ENCODE results near the gene DMD. TPM values are rescaled to one million over a fixed set of nuclear protein-coding genes. Genes with fewer than 3 reads are reported as not detected.

Gene DMD
- total RNA-seq, 3 donors from 2014 or later (not counting 1 experiment from before 2014, with no cell fraction given): not detected

DNA sequence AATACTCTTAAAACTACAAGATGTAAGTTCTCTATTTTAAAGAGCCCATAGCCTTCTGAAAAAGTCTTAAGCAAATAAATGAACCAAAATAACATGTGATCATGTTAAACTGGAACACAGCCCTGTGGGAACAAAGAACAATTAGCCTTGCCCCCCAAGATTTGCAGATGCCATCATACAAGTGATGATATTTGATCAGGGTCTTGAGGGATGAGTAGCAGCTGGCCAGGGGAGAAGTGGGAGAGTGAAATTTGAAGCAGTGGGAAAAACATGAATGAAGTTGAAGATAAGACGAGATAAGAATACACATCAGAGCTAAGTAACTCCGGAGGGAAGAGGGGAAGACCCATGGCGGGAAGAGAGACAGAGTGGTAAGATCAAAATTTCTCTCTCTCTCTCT lies 1689.4 kb downstream of the DMD start:
- Histone ChIP-seq H3K27ac (ENCODE audit: low read length) (no peak overlapping the region), H3K36me3 (ENCODE audit: control insufficient read depth, insufficient read depth, low read length) (no peaks in the 10 kb centered on the region), H3K27me3 (ENCODE audit: control insufficient read depth, insufficient read depth, low read length) (no peaks in the 10 kb centered on the region), H3K4me3 (ENCODE audit: low read length) (no peak overlapping the region), H3K9me3 (ENCODE audit: control insufficient read depth, insufficient read depth, low read length) (no peaks in the 10 kb centered on the region), H3K4me1 (ENCODE audit: control insufficient read depth, insufficient read depth, low read length) (no peaks in the 10 kb centered on the region)
- TF ChIP-seq, protein P1, sequence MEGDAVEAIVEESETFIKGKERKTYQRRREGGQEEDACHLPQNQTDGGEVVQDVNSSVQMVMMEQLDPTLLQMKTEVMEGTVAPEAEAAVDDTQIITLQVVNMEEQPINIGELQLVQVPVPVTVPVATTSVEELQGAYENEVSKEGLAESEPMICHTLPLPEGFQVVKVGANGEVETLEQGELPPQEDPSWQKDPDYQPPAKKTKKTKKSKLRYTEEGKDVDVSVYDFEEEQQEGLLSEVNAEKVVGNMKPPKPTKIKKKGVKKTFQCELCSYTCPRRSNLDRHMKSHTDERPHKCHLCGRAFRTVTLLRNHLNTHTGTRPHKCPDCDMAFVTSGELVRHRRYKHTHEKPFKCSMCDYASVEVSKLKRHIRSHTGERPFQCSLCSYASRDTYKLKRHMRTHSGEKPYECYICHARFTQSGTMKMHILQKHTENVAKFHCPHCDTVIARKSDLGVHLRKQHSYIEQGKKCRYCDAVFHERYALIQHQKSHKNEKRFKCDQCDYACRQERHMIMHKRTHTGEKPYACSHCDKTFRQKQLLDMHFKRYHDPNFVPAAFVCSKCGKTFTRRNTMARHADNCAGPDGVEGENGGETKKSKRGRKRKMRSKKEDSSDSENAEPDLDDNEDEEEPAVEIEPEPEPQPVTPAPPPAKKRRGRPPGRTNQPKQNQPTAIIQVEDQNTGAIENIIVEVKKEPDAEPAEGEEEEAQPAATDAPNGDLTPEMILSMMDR (IDR thresholded peaks at IDR 0.05): no peak
- Mint-ChIP-seq H3K27me3 (ENCODE audit: low read depth in 2 of 2) (no peaks in the 10 kb centered on the region), H3K27ac (no peak overlapping the region), H3K9me3 (peaks cover 2 to 7% of the 10 kb centered on the region in 2 donors), H3K36me3 (no peaks in the 10 kb centered on the region), H3K4me1 (no peaks in the 10 kb centered on the region), H3K4me3 (no peak overlapping the region)
- DNase-seq: no peak
- intact Hi-C loops (cut with micrococcal nuclease): no loop called here
- 83% methylated on average over 1 of the region's 3 CpGs for WGBS (ENCODE audit: insufficient coverage)
- no peak for ATAC-seq

DNA sequence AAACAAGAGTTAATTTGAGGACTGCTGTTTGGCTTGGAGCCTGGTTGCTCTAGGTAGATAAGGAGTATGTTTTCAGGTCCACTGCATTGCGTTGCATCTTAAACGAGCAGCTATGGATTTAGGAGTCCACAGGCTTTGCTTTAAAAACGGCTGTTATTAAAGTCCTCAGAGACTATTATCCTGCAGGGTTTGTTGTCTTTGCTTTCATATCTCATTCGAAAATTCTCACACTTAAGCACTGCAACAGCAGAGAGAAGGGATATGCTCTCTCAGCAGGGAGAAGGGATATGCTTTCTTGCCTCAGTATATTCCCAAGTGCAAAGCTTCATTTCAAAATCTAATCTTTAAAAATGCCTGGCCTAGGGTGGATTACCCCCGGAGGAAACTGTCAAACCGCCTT lies 1694.8 kb downstream of the DMD start:
- no peaks in the 10 kb centered on the region for H3K36me3 Mint-ChIP-seq
- Histone ChIP-seq H3K27ac (ENCODE audit: low read length) (no peak overlapping the region), H3K4me1 (ENCODE audit: control insufficient read depth, insufficient read depth, low read length) (no peaks in the 10 kb centered on the region), H3K27me3 (ENCODE audit: control insufficient read depth, insufficient read depth, low read length) (no peaks in the 10 kb centered on the region), H3K4me3 (ENCODE audit: low read length) (no peak overlapping the region), H3K36me3 (ENCODE audit: control insufficient read depth, insufficient read depth, low read length) (no peaks in the 10 kb centered on the region), H3K9me3 (ENCODE audit: control insufficient read depth, insufficient read depth, low read length) (no peaks in the 10 kb centered on the region)
- ATAC-seq (no peak), DNase-seq (no peak)
- no peaks in the 10 kb centered on the region for H3K27me3 Mint-ChIP-seq (ENCODE audit: low read depth in 2 of 2)
- 88% methylated on average over 6 of the region's 6 CpGs for WGBS (ENCODE audit: insufficient coverage)
- intact Hi-C loops (cut with micrococcal nuclease): no loop called here
- H3K4me1 Mint-ChIP-seq: no peaks in the 10 kb centered on the region
- H3K9me3 Mint-ChIP-seq: peaks cover 2 to 3% of the 10 kb centered on the region in 2 donors
- no peak overlapping the region for H3K4me3 Mint-ChIP-seq
- TF ChIP-seq, protein P1 (IDR thresholded peaks at IDR 0.05): no peak
- no peak overlapping the region for H3K27ac Mint-ChIP-seq

DNA sequence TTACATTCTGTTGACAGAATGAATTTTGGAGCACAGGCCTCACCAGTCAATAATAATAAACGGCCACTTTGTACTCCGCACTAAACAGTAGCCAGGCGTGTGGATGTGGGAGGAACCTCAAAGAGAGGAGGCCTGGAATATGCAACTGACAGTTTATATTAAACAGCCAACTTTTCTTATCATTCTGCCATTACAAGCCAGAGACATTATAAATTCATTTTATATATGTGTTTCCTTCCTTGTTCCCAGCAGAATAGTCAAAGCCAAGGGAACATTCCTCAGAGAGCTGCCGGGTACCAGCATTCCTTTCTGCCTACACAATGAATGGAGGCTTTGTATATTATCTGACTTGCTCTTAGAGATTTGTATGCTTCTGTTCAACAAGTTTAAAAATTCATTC lies 1703.0 kb downstream of the DMD start:
- Mint-ChIP-seq H3K27ac (no peak overlapping the region), H3K27me3 (ENCODE audit: low read depth in 2 of 2) (no peaks in the 10 kb centered on the region), H3K36me3 (no peaks in the 10 kb centered on the region), H3K9me3 (no peaks in the 10 kb centered on the region), H3K4me1 (no peaks in the 10 kb centered on the region), H3K4me3 (no peak overlapping the region)
- DNase-seq: no peak
- H3K9me3 ChIP-seq (ENCODE audit: control insufficient read depth, insufficient read depth, low read length): no peaks in the 10 kb centered on the region
- H3K4me3 ChIP-seq (ENCODE audit: low read length): no peak overlapping the region
- H3K27ac ChIP-seq (ENCODE audit: low read length): no peak overlapping the region
- H3K36me3 ChIP-seq (ENCODE audit: control insufficient read depth, insufficient read depth, low read length): no peaks in the 10 kb centered on the region
- no peaks in the 10 kb centered on the region for H3K27me3 ChIP-seq (ENCODE audit: control insufficient read depth, insufficient read depth, low read length)
- no peak for ATAC-seq
- TF ChIP-seq, protein P1 (IDR thresholded peaks at IDR 0.05): no peak
- intact Hi-C loops (cut with micrococcal nuclease): no loop called here
- H3K4me1 ChIP-seq (ENCODE audit: control insufficient read depth, insufficient read depth, low read length): no peaks in the 10 kb centered on the region
- no CpG with 5 or more reads among the region's 4 CpGs for WGBS (ENCODE audit: insufficient coverage)

DNA sequence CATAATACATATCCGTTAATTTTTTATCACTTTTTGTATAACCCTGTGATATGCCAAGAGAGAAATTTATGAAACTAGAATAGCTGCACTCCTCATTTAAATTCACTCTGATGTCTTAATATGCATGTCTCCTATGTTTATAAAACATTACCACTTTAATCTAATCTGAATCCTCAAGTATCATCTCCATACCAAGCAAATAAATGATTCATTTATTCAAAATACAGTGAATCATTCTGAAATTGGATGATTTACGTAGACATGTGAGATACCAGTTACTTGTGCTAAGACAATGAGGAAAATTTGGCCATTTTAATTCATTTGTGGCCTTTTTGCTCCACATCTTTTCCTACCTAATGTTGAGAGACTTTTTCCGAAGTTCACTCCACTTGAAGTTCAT lies 1704.4 kb downstream of the DMD start:
- no peaks in the 10 kb centered on the region for H3K4me1 ChIP-seq (ENCODE audit: control insufficient read depth, insufficient read depth, low read length)
- Mint-ChIP-seq H3K36me3 (no peaks in the 10 kb centered on the region), H3K27me3 (ENCODE audit: low read depth in 2 of 2) (no peaks in the 10 kb centered on the region), H3K4me1 (no peaks in the 10 kb centered on the region), H3K9me3 (no peaks in the 10 kb centered on the region), H3K4me3 (no peak overlapping the region), H3K27ac (no peak overlapping the region)
- ATAC-seq (no peak), DNase-seq (no peak)
- TF ChIP-seq, protein P1 (IDR thresholded peaks at IDR 0.05): no peak
- no peak overlapping the region for H3K27ac ChIP-seq (ENCODE audit: low read length)
- WGBS (ENCODE audit: insufficient coverage): 100% methylated on average over 1 of the region's 3 CpGs
- no peaks in the 10 kb centered on the region for H3K27me3 ChIP-seq (ENCODE audit: control insufficient read depth, insufficient read depth, low read length)
- intact Hi-C loops (cut with micrococcal nuclease): no loop called here
- no peaks in the 10 kb centered on the region for H3K9me3 ChIP-seq (ENCODE audit: control insufficient read depth, insufficient read depth, low read length)
- no peak overlapping the region for H3K4me3 ChIP-seq (ENCODE audit: low read length)
- H3K36me3 ChIP-seq (ENCODE audit: control insufficient read depth, insufficient read depth, low read length): no peaks in the 10 kb centered on the region

All from natural killer cell (primary cell).